Neuronal stem cell (in vitro differentiated cells): ENCODE results near the gene WDR1.

ENCODE experiments used
- DNase-seq: peaks from one replicate; pipeline ENCODE4 v3.0.0-alpha.2; 2013; ENCODE audit warnings: low spot score
- H2AFZ ChIP-seq: one replicate; pipeline ENCODE4 v1.6.1; 2013; ENCODE audit warnings: mild to moderate bottlenecking, low read length, inconsistent platforms
- H2AK5ac ChIP-seq: 2 replicates; pipeline ENCODE4 v1.6.1; 2013; ENCODE audit warnings: low read depth, mild to moderate bottlenecking, inconsistent platforms, low read length, moderate library complexity, mixed read lengths
- H2BK120ac ChIP-seq: 2 replicates; pipeline ENCODE4 v1.6.1; 2013; ENCODE audit warnings: low read depth, mild to moderate bottlenecking, inconsistent platforms, low read length, moderate library complexity, mixed read lengths
- H2BK12ac ChIP-seq: one replicate; pipeline ENCODE4 v1.6.1; 2013; ENCODE audit warnings: low read length, inconsistent platforms
- H2BK15ac ChIP-seq: 2 replicates; pipeline ENCODE4 v1.6.1; 2013; ENCODE audit warnings: mild to moderate bottlenecking, low read length, inconsistent platforms, mixed read lengths
- H2BK5ac ChIP-seq: one replicate; pipeline ENCODE4 v1.6.1; 2013; ENCODE audit warnings: inconsistent platforms, mild to moderate bottlenecking, low read length, moderate library complexity
- H3K14ac ChIP-seq: one replicate; pipeline ENCODE4 v1.6.1; 2013; ENCODE audit warnings: low read length, inconsistent platforms
- H3K18ac ChIP-seq: 2 replicates; pipeline ENCODE4 v1.6.1; 2013; ENCODE audit warnings: low read length, inconsistent platforms
- H3K23ac ChIP-seq: 2 replicates; pipeline ENCODE4 v1.6.1; 2013; ENCODE audit warnings: low read depth, mild to moderate bottlenecking, mixed read lengths, low read length, inconsistent platforms; ENCODE audit not compliant: poor library complexity
- H3K27ac ChIP-seq: replicated peaks from 3 replicates; pipeline ENCODE4 v1.5.1; 2013; ENCODE audit warnings: low read length, inconsistent platforms
- H3K27me3 ChIP-seq, 3 experiments: 2 replicates each; pipeline ENCODE4 v1.6.1; 2013; ENCODE audit warnings: low read length in 3 of 3, mild to moderate bottlenecking in 2 of 3, inconsistent platforms in 1 of 3, low read depth in 1 of 3, mixed read lengths in 1 of 3, moderate library complexity in 1 of 3; ENCODE audit not compliant: control insufficient read depth in 3 of 3, insufficient read depth in 3 of 3
- H3K36me3 ChIP-seq, 2 donors: replicated peaks in 1 of 2; 2 replicates each; pipeline ENCODE4 v1.6.1; 2013; ENCODE audit warnings: low read length in 2 of 2; ENCODE audit not compliant: control insufficient read depth in 2 of 2, insufficient read depth in 2 of 2
- H3K4ac ChIP-seq: 2 replicates; pipeline ENCODE4 v1.6.1; 2013; ENCODE audit warnings: inconsistent platforms, mild to moderate bottlenecking, low read length, moderate library complexity
- H3K4me1 ChIP-seq, 2 donors: 1 replicate in 1 of 2; 2 replicates in 1 of 2; pipeline ENCODE4 v1.6.1; 2013; ENCODE audit warnings: low read length in 2 of 2, low read depth in 1 of 2; ENCODE audit not compliant: control insufficient read depth in 2 of 2, insufficient read depth in 1 of 2
- H3K4me2 ChIP-seq: one replicate; pipeline ENCODE4 v1.6.1; 2013; ENCODE audit warnings: mild to moderate bottlenecking, low read length, inconsistent platforms; ENCODE audit not compliant: insufficient read depth, poor library complexity, severe bottlenecking
- H3K4me3 ChIP-seq, 2 donors: 2 replicates each; pipeline ENCODE4 v1.5.1; 2013; ENCODE audit warnings: low read length in 2 of 2, mild to moderate bottlenecking in 2 of 2, inconsistent platforms in 1 of 2, moderate library complexity in 1 of 2
- H3K79me1 ChIP-seq: one replicate; pipeline ENCODE4 v1.6.1; 2013; ENCODE audit warnings: low read depth, mild to moderate bottlenecking, inconsistent platforms, low read length, moderate library complexity
- H3K9ac ChIP-seq: one replicate; pipeline ENCODE4 v1.6.1; 2013; ENCODE audit warnings: mild to moderate bottlenecking, low read depth, low read length, inconsistent platforms; ENCODE audit not compliant: poor library complexity
- H3K9me3 ChIP-seq, 2 donors: replicated peaks in 1 of 2; 2 replicates each; pipeline versions ENCODE3 to v1.6.1; 2013; ENCODE audit warnings: low read length in 2 of 2, mild to moderate bottlenecking in 2 of 2, inconsistent platforms in 1 of 2, low read depth in 1 of 2, mixed read lengths in 1 of 2, moderate library complexity in 1 of 2; ENCODE audit not compliant: control insufficient read depth in 2 of 2, insufficient read depth in 1 of 2
- H4K8ac ChIP-seq: one replicate; pipeline ENCODE4 v1.6.1; 2013; ENCODE audit warnings: low read depth, mild to moderate bottlenecking, inconsistent platforms, low read length, moderate library complexity
- H4K91ac ChIP-seq: one replicate; pipeline ENCODE4 v1.6.1; 2013; ENCODE audit warnings: low read length, low read depth, mild to moderate bottlenecking, inconsistent platforms; ENCODE audit not compliant: poor library complexity
- WGBS, 2 donors: extraction: QIAGEN DNeasy Blood & Tissue Kit; methylation state at CpG; one replicate each; pipeline ENCODE4 v1.1.7; 2013; ENCODE audit warnings: missing lambda C conversion rate in 2 of 2, mixed read lengths in 1 of 2; ENCODE audit not compliant: insufficient read length in 2 of 2, insufficient replicate concordance in 1 of 2; ENCODE audit errors: extremely low coverage in 2 of 2; 5-methylcytosine and 5-hydroxymethylcytosine counted together

The WDR1 gene

GRCh38 chr4:10085828-10086505 lies 30.6 kb downstream of the WDR1 start:
- Histone ChIP-seq H2AK5ac (no peak overlapping the region), H4K8ac (no peak overlapping the region), H2AFZ (no peak overlapping the region), H4K91ac (no peak overlapping the region), H2BK120ac (no peak overlapping the region), H3K23ac (no peak overlapping the region), H2BK15ac (no peak overlapping the region), H3K79me1 (peaks cover 8% of the 10 kb centered on the region), H3K9me3 (no peaks in the 10 kb centered on the region), H3K4me2 (no peak overlapping the region), H3K4ac (no peak overlapping the region), H2BK5ac (no peak overlapping the region), H3K14ac (no peak overlapping the region), H3K27me3 (no peaks in the 10 kb centered on the region), H3K4me1 (no peaks in the 10 kb centered on the region), H3K36me3 (peaks cover 87 to 99% of the 10 kb centered on the region in 2 donors), H3K4me3 (no peak overlapping the region), H3K18ac (no peak overlapping the region), H3K27ac (no peak overlapping the region), H3K9ac (no peak overlapping the region), H2BK12ac (no peak overlapping the region)
- WGBS, 2 donors: no CpG with 5 or more reads among the region's 23 CpGs
- DNase-seq: no peak

- no CpG with 5 or more reads among the region's 11 CpGs for WGBS, 2 donors
- H3K4me1 ChIP-seq: no peaks in the 10 kb centered on the region
- H2AK5ac ChIP-seq: no peak overlapping the region
- no peak overlapping the region for H4K91ac ChIP-seq
- H3K23ac ChIP-seq: no peak overlapping the region
- H2AFZ ChIP-seq: no peak overlapping the region
- H3K36me3 ChIP-seq: peaks cover 87 to 99% of the 10 kb centered on the region in 2 donors
- H3K18ac ChIP-seq: no peak overlapping the region
- H3K4me2 ChIP-seq: no peak overlapping the region
- H3K4me3 ChIP-seq: no peak overlapping the region
- H3K27me3 ChIP-seq: no peaks in the 10 kb centered on the region
- no peak for DNase-seq
- H2BK120ac ChIP-seq: no peak overlapping the region
- no peak overlapping the region for H2BK15ac ChIP-seq
- no peaks in the 10 kb centered on the region for H3K9me3 ChIP-seq
- peaks cover 2% of the 10 kb centered on the region for H3K79me1 ChIP-seq
- H3K9ac ChIP-seq: no peak overlapping the region
- H3K27ac ChIP-seq: no peak overlapping the region
- no peak overlapping the region for H3K14ac ChIP-seq
- no peak overlapping the region for H4K8ac ChIP-seq
- H2BK5ac ChIP-seq: no peak overlapping the region
- H3K4ac ChIP-seq: no peak overlapping the region
- no peak overlapping the region for H2BK12ac ChIP-seq
Measured at GRCh38 chr4:10085386-10085785, 31.2 kb downstream of the WDR1 start.

GRCh38 chr4:10084651-10085358 lies 31.8 kb downstream of the WDR1 start:
- H3K4me1 ChIP-seq: no peaks in the 10 kb centered on the region
- no peak overlapping the region for H2AFZ ChIP-seq
- H3K9ac ChIP-seq: no peak overlapping the region
- peaks cover 2% of the 10 kb centered on the region for H3K79me1 ChIP-seq
- no peak overlapping the region for H4K91ac ChIP-seq
- H3K18ac ChIP-seq: no peak overlapping the region
- H2BK12ac ChIP-seq: no peak overlapping the region
- no peak overlapping the region for H3K4me2 ChIP-seq
- H2BK15ac ChIP-seq: no peak overlapping the region
- peaks cover 89 to 99% of the 10 kb centered on the region in 2 donors for H3K36me3 ChIP-seq
- no peak overlapping the region for H3K4ac ChIP-seq
- no peak overlapping the region for H2BK120ac ChIP-seq
- no peak overlapping the region for H2BK5ac ChIP-seq
- no peaks in the 10 kb centered on the region for H3K9me3 ChIP-seq
- WGBS, 2 donors: no CpG with 5 or more reads among the region's 21 CpGs
- DNase-seq: no peak
- no peaks in the 10 kb centered on the region for H3K27me3 ChIP-seq
- H3K27ac ChIP-seq: no peak overlapping the region
- no peak overlapping the region for H3K23ac ChIP-seq
- H4K8ac ChIP-seq: peak overlapping the region; percentile 45
- H3K14ac ChIP-seq: no peak overlapping the region
- no peak overlapping the region for H2AK5ac ChIP-seq
- H3K4me3 ChIP-seq: no peak overlapping the region

GRCh38 chr4:10083861-10084641 lies 32.5 kb downstream of the WDR1 start:
- no peak overlapping the region for H3K4ac ChIP-seq
- no peak overlapping the region for H3K9ac ChIP-seq
- no peak overlapping the region for H2BK12ac ChIP-seq
- no peak overlapping the region for H2BK15ac ChIP-seq
- H4K91ac ChIP-seq: no peak overlapping the region
- no peak overlapping the region for H4K8ac ChIP-seq
- no peak overlapping the region for H3K27ac ChIP-seq
- H3K9me3 ChIP-seq: no peaks in the 10 kb centered on the region
- no peak overlapping the region for H2AFZ ChIP-seq
- peaks cover 6% of the 10 kb centered on the region for H3K79me1 ChIP-seq
- H3K36me3 ChIP-seq: peaks cover 92 to 99% of the 10 kb centered on the region in 2 donors
- H2BK5ac ChIP-seq: no peak overlapping the region
- H3K4me1 ChIP-seq: no peaks in the 10 kb centered on the region
- no peak overlapping the region for H3K14ac ChIP-seq
- no peak overlapping the region for H3K4me3 ChIP-seq
- no peak overlapping the region for H2AK5ac ChIP-seq
- H3K23ac ChIP-seq: no peak overlapping the region
- no peak for DNase-seq
- no peak overlapping the region for H3K4me2 ChIP-seq
- H3K27me3 ChIP-seq: no peaks in the 10 kb centered on the region
- H3K18ac ChIP-seq: no peak overlapping the region
- no peak overlapping the region for H2BK120ac ChIP-seq
- no CpG with 5 or more reads among the region's 23 CpGs for WGBS, 2 donors
